Heart left ventricle (tissue), 16 donors: ENCODE data around the gene CYP39A1. TPM values are rescaled to one million over a fixed set of nuclear protein-coding genes. Genes with fewer than 3 reads are reported as not detected.

Experiments used
- ATAC-seq, 4 donors: fragments of 200-7000 bp; cut with Tn5 transposase; one replicate each; pipeline ENCODE4 v1.9.1; 2020 to 2022; ENCODE audit warnings: moderate library complexity in 4 of 4, mild to moderate bottlenecking in 3 of 4, moderate number of reproducible peaks in 1 of 4
- DNase-seq, 5 donors: peaks; one replicate each; pipeline ENCODE4 v3.0.0-alpha.2; 2020
- H3K27ac ChIP-seq, 12 donors: fragments of 200-600 bp; sonication (generic) in 4 of 12; one replicate each; pipeline versions ENCODE4 v1.5.0 to v1.8.0; 2016 to 2022; ENCODE audit warnings: mild to moderate bottlenecking in 2 of 12
- H3K27me3 ChIP-seq, 9 donors: fragments of 200-600 bp; sonication (generic) in 2 of 9; one replicate each; pipeline versions ENCODE4 v1.5.1 to v1.8.0; 2016 to 2022; ENCODE audit warnings: mild to moderate bottlenecking in 3 of 9
- H3K36me3 ChIP-seq, 9 donors: fragments of 200-600 bp; sonication (generic) in 2 of 9; one replicate each; pipeline versions ENCODE4 v1.5.0 to v1.8.0; 2018 to 2022; ENCODE audit warnings: mild to moderate bottlenecking in 2 of 9
- H3K4me1 ChIP-seq, 12 donors: fragments of 200-600 bp; sonication (generic) in 4 of 12; one replicate each; pipeline versions ENCODE4 v1.5.0 to v1.8.0; 2016 to 2022; ENCODE audit warnings: mild to moderate bottlenecking in 3 of 12
- H3K4me3 ChIP-seq, 12 donors: fragments of 200-600 bp; sonication (generic) in 4 of 12; one replicate each; pipeline versions ENCODE4 v1.5.0 to v1.8.0; 2017 to 2022; ENCODE audit warnings: mild to moderate bottlenecking in 9 of 12, moderate library complexity in 4 of 12
- H3K9me3 ChIP-seq, 12 donors: fragments of 200-600 bp; sonication (generic) in 4 of 12; one replicate each; pipeline versions ENCODE4 v1.5.0 to v1.8.0; 2016 to 2022; ENCODE audit warnings: mild to moderate bottlenecking in 1 of 12
- CTCF ChIP-seq, 12 donors: fragments of 200-600 bp; sonication (generic) in 4 of 12; IDR thresholded peaks; one replicate each; pipeline versions ENCODE4 v1.5.0 to v1.8.0; 2018 to 2022; ENCODE audit warnings: antibody characterized with exemption in 12 of 12, mild to moderate bottlenecking in 5 of 12
- POLR2A ChIP-seq, 2 donors: fragments of 450-650 bp; IDR thresholded peaks; one replicate each; pipeline ENCODE4 v1.6.1; 2017; ENCODE audit warnings: antibody characterized with exemption in 2 of 2, mild to moderate bottlenecking in 2 of 2, moderate library complexity in 2 of 2
- WGBS, 4 donors: extraction: QIAGEN DNeasy Blood & Tissue Kit in 2 of 4; methylation state at CpG; one replicate each; pipeline versions ENCODE4 v1.1.5 to v1.1.7; 2013 to 2018; 5-methylcytosine and 5-hydroxymethylcytosine counted together
- intact Hi-C, 10 donors: fragments of 100-400 bp; cut with DNase I; formaldehyde crosslinking; loops; one replicate each; pipeline versions ENCODE4 v1.11.1 to v1.14.2; 2022
- polyA plus RNA-seq, 2 donors: library from polyadenylated mRNA; stranded (reverse); fragments of 200-250 nt; gene quantifications; one replicate each; pipeline ENCODE4 v1.2.3, GENCODE V29; 2013
- total RNA-seq, 9 donors: library from RNA; depleted of rRNA in 2 of 9; stranded (reverse); fragments of >200 nt in 2 of 9; fragmentation: NEBNext Ultra II Directional in 3 of 9; extraction: Animal tissue kit (Norgen Biotek cat#: 25700) in 3 of 9; gene quantifications; one replicate each; pipeline versions ENCODE4 v1.1.0 to v1.2.4, GENCODE V29; 2016 to 2023
- donor health status: ischemic (EF 13 %, LVEDD 7.1; RV severe dilation, severe dysfunction).
- donor health status: healthy with polysubstance abuse.
- donor health status: DM: no; HTN: yes; CAD: no.
- donor health status: DM: no; HTN: no; CAD: no.
- donor health status: ischemic (EF 25% LVEDD 6.9; RV normal size, moderate dysfunction).
- donor health status: ischemic (EF 25% LVEDD 5.7; RV mildly dilated, moderate dysfunction).
- donor health status: healthy.
- donor health status: DM: yes; HTN: yes; CAD: no.
- donor health status: ischemic (EF 35%, LVEDD 5.7; RV mildly dilated, moderate dysfunction).
- donor health status: nonischemic (EF 11% LVEDD 7.7; RV severe dilation, severe dysfunction).
- donor health status: DM: yes; HTN: yes; CAD: no.
- donor health status: PGD.
- donor health status: ischemic (EF 29% LVEDD 5.4; RV normal size, mild dysfunction).
- donor health status: nonischemic (EF 23%, LVEDD 6.1; RV moderate dilation, normal function).

The CYP39A1 gene
- total and polyA plus RNA-seq, 11 donors = 2.9 to 10.5 (median 5.2) TPM

GRCh38 chr6:46642928-46643751 lies 9.5 kb downstream of the CYP39A1 start:
- ATAC-seq (no peak), DNase-seq (no peak)
- no peak overlapping the region for H3K27ac ChIP-seq
- H3K36me3 ChIP-seq = no peaks in the 10 kb centered on the region
- intact Hi-C loops = no loop called here
- peaks cover 0 to 8% (median 0%) of the 10 kb centered on the region in 12 donors for H3K9me3 ChIP-seq
- no peak overlapping the region for H3K4me3 ChIP-seq
- 88 to 94% (median 91%) methylated on average over 4 of the region's 4 CpGs for WGBS, 4 donors
- no peaks in the 10 kb centered on the region for H3K4me1 ChIP-seq
- no peaks in the 10 kb centered on the region for H3K27me3 ChIP-seq
- TF ChIP-seq POLR2A (IDR thresholded peaks at IDR 0.05) (no peak), CTCF (IDR thresholded peaks at IDR 0.05) (no peak)

- 79 to 92% (median 88%) methylated on average over 2 of the region's 2 CpGs for WGBS, 4 donors
- peaks cover 0 to 3% (median 0%) of the 10 kb centered on the region in 9 donors for H3K36me3 ChIP-seq
- no peaks in the 10 kb centered on the region for H3K9me3 ChIP-seq
- DNase-seq (no peak), ATAC-seq (no peak)
- H3K27me3 ChIP-seq = no peaks in the 10 kb centered on the region
- H3K4me1 ChIP-seq = no peaks in the 10 kb centered on the region
- intact Hi-C loops = no loop called here
- no peak overlapping the region for H3K4me3 ChIP-seq
- H3K27ac ChIP-seq = no peak overlapping the region
- TF ChIP-seq POLR2A (IDR thresholded peaks at IDR 0.05) (no peak), CTCF (IDR thresholded peaks at IDR 0.05) (no peak)
Observed at GRCh38 chr6:46638650-46639049, 14.0 kb downstream of the CYP39A1 start.

- no peak for DNase-seq
- 86 to 96% (median 93%) methylated on average over 1 of the region's 1 CpG for WGBS, 4 donors
- ATAC-seq = no peak
- intact Hi-C loops = no loop called here
- Histone ChIP-seq H3K36me3 (peaks cover 0 to 3% (median 0%) of the 10 kb centered on the region in 9 donors), H3K27ac (no peak overlapping the region), H3K4me1 (no peaks in the 10 kb centered on the region), H3K9me3 (no peaks in the 10 kb centered on the region), H3K27me3 (no peaks in the 10 kb centered on the region), H3K4me3 (no peak overlapping the region)
- no peak for TF ChIP-seq POLR2A (IDR thresholded peaks at IDR 0.05)
- TF ChIP-seq CTCF (IDR thresholded peaks at IDR 0.05) = no peak
Observed at GRCh38 chr6:46637933-46638332, 14.7 kb downstream of the CYP39A1 start.

GRCh38 chr6:46637145-46637544 lies 15.5 kb downstream of the CYP39A1 start:
- intact Hi-C loops = no loop called here
- no peak overlapping the region for H3K27ac ChIP-seq
- WGBS, 4 donors = 86 to 92% (median 89%) methylated on average over 5 of the region's 5 CpGs

More at GRCh38 chr6:46637145-46637544, 15.5 kb downstream of the CYP39A1 start:
- Histone ChIP-seq H3K4me3 (no peak overlapping the region), H3K27me3 (no peaks in the 10 kb centered on the region), H3K36me3 (peaks cover 0 to 3% (median 0%) of the 10 kb centered on the region in 9 donors), H3K9me3 (no peaks in the 10 kb centered on the region), H3K4me1 (no peaks in the 10 kb centered on the region)
- no peak for ATAC-seq
- DNase-seq = no peak
- no peak for TF ChIP-seq CTCF (IDR thresholded peaks at IDR 0.05)
- TF ChIP-seq POLR2A (IDR thresholded peaks at IDR 0.05) = no peak
